ENCODE results near the gene SDHAF4. TPM values are rescaled to one million over a fixed set of nuclear protein-coding genes. Genes with fewer than 3 reads are reported as not detected.
A peak's percentile ranks its signal among the peaks of the same experiment; 100 is the strongest.
"Not testable (repeated sequence)": the region's sequence is repeated elsewhere in the genome, so short reads cannot be mapped to it uniquely, and the experiment has no call there.

The SDHAF4 gene
- total and polyA plus RNA-seq, 3 experiments from 2014 or later = 7.9 to 10.9 (median 10.1) TPM

- H3K4me3 Mint-ChIP-seq; H3K9me3 ChIP-seq (ENCODE audit: low read length); CTCF ChIA-PET; DNase-seq; H3K27ac Mint-ChIP-seq; H3K9me3 Mint-ChIP-seq; H3K36me3 ChIP-seq (ENCODE audit: insufficient read depth, low read length); H3K27ac ChIP-seq (ENCODE audit: low read depth, low read length); H3K27me3 ChIP-seq (ENCODE audit: insufficient read depth, low read length, poor library complexity, severe bottlenecking); H3K36me3 Mint-ChIP-seq; H3K4me3 ChIP-seq (ENCODE audit: low read length); H3K4me1 ChIP-seq (ENCODE audit: insufficient read depth, low read length); POLR2A ChIA-PET; H3K27me3 Mint-ChIP-seq: not testable (repeated sequence)
- H3K4me1 Mint-ChIP-seq = peaks cover 9 to 11% (median 9%) of the 10 kb centered on the region in 3 donors
These were observed 4.3 kb upstream of the SDHAF4 start for GRCh38 chr6:70562401-70562800.

GRCh38 chr6:70563530-70563929, 3.2 kb upstream of the SDHAF4 start:
- Histone ChIP-seq H3K27ac (ENCODE audit: low read depth, low read length) (no peak overlapping the region), H3K27me3 (ENCODE audit: insufficient read depth, low read length, poor library complexity, severe bottlenecking) (no peaks in the 10 kb centered on the region), H3K4me3 (ENCODE audit: low read length) (no peak overlapping the region), H3K36me3 (ENCODE audit: insufficient read depth, low read length) (no peaks in the 10 kb centered on the region), H3K4me1 (ENCODE audit: insufficient read depth, low read length) (peaks cover 4% of the 10 kb centered on the region), H3K9me3 (ENCODE audit: low read length) (no peaks in the 10 kb centered on the region)
- Mint-ChIP-seq H3K4me3 (peak overlapping the region in 1 of 7 donors; percentile 56), H3K4me1 (peaks cover 12 to 23% (median 20%) of the 10 kb centered on the region in 3 donors), H3K36me3 (peaks cover 0 to 2% (median under 1%) of the 10 kb centered on the region in 3 donors), H3K9me3 (no peaks in the 10 kb centered on the region), H3K27ac (no peak overlapping the region), H3K27me3 (peaks cover 0 to 2% of the 10 kb centered on the region in 2 donors)
- ChIA-PET CTCF (no interaction called here), POLR2A (no interaction called here)
- DNase-seq = no peak

GRCh38 chr6:70574643-70575042, 7.9 kb downstream of the SDHAF4 start:
- Histone ChIP-seq H3K36me3 (ENCODE audit: insufficient read depth, low read length) (no peaks in the 10 kb centered on the region), H3K4me1 (ENCODE audit: insufficient read depth, low read length) (no peaks in the 10 kb centered on the region), H3K27ac (ENCODE audit: low read depth, low read length) (no peak overlapping the region), H3K9me3 (ENCODE audit: low read length) (no peaks in the 10 kb centered on the region), H3K4me3 (ENCODE audit: low read length) (no peak overlapping the region), H3K27me3 (ENCODE audit: insufficient read depth, low read length, poor library complexity, severe bottlenecking) (no peaks in the 10 kb centered on the region)
- Mint-ChIP-seq H3K4me1 (peaks cover 4 to 7% (median 7%) of the 10 kb centered on the region in 3 donors), H3K36me3 (peaks cover 0 to 8% (median 8%) of the 10 kb centered on the region in 3 donors), H3K27ac (no peak overlapping the region), H3K4me3 (no peak overlapping the region), H3K27me3 (peaks cover 0 to 1% of the 10 kb centered on the region in 2 donors), H3K9me3 (no peaks in the 10 kb centered on the region)
- CTCF ChIA-PET = interaction anchor here (1.6 kb wide), 1 partner anchor 93 kb away, joined by 4 read pairs; the partner anchor contains the start of gene SMAP1
- DNase-seq = no peak
- POLR2A ChIA-PET = interaction anchor here (0.7 kb wide), 1 partner anchor 310 kb away, joined by 7 read pairs; no protein-coding TSS in a partner anchor

GRCh38 chr6:70575899-70576495, 9.3 kb downstream of the SDHAF4 start:
- Histone ChIP-seq H3K9me3 (ENCODE audit: low read length) (no peaks in the 10 kb centered on the region), H3K27me3 (ENCODE audit: insufficient read depth, low read length, poor library complexity, severe bottlenecking) (no peaks in the 10 kb centered on the region), H3K4me3 (ENCODE audit: low read length) (no peak overlapping the region), H3K36me3 (ENCODE audit: insufficient read depth, low read length) (peaks cover 6% of the 10 kb centered on the region), H3K27ac (ENCODE audit: low read depth, low read length) (no peak overlapping the region), H3K4me1 (ENCODE audit: insufficient read depth, low read length) (no peaks in the 10 kb centered on the region)
- Mint-ChIP-seq H3K27me3 (peaks cover 0 to 1% of the 10 kb centered on the region in 2 donors), H3K27ac (no peak overlapping the region), H3K36me3 (peaks cover 9 to 16% (median 12%) of the 10 kb centered on the region in 3 donors), H3K9me3 (no peaks in the 10 kb centered on the region), H3K4me1 (peaks cover 0 to 4% (median 0%) of the 10 kb centered on the region in 3 donors), H3K4me3 (no peak overlapping the region)
- ChIA-PET POLR2A (no interaction called here), CTCF (interaction anchor here (0.9 to 1.6 kb wide), 2 partner anchors 18 to 92 kb away, joined by 3 to 4 read pairs; partner anchors contain the start of gene SMAP1)
- DNase-seq = no peak

- no peak overlapping the region for H3K4me3 ChIP-seq (ENCODE audit: low read length)
- CTCF ChIA-PET = no interaction called here
- H3K4me1 ChIP-seq (ENCODE audit: insufficient read depth, low read length) = no peaks in the 10 kb centered on the region
- no peaks in the 10 kb centered on the region for H3K9me3 Mint-ChIP-seq
- no peaks in the 10 kb centered on the region for H3K4me1 Mint-ChIP-seq
- DNase-seq = no peak
- no peaks in the 10 kb centered on the region for H3K27me3 Mint-ChIP-seq
- no peaks in the 10 kb centered on the region for H3K27me3 ChIP-seq (ENCODE audit: insufficient read depth, low read length, poor library complexity, severe bottlenecking)
- H3K9me3 ChIP-seq (ENCODE audit: low read length) = no peaks in the 10 kb centered on the region
- no peak overlapping the region for H3K27ac ChIP-seq (ENCODE audit: low read depth, low read length)
- peaks cover 12 to 66% (median 22%) of the 10 kb centered on the region in 3 donors for H3K36me3 Mint-ChIP-seq
- H3K4me3 Mint-ChIP-seq = no peak overlapping the region
- peaks cover 10% of the 10 kb centered on the region for H3K36me3 ChIP-seq (ENCODE audit: insufficient read depth, low read length)
- POLR2A ChIA-PET = no interaction called here
- peak overlapping the region in 2 of 8 donors; percentile 7 to 30 for H3K27ac Mint-ChIP-seq
These were observed 19.4 kb downstream of the SDHAF4 start for GRCh38 chr6:70586114-70586513.

GRCh38 chr6:70590400-70590799, 23.7 kb downstream of the SDHAF4 start:
- Mint-ChIP-seq H3K4me1 (no peaks in the 10 kb centered on the region), H3K4me3 (no peak overlapping the region), H3K27me3 (no peaks in the 10 kb centered on the region), H3K36me3 (peaks cover 9 to 30% (median 11%) of the 10 kb centered on the region in 3 donors), H3K9me3 (peaks cover 0 to 5% (median 0%) of the 10 kb centered on the region in 5 donors), H3K27ac (peak overlapping the region in 1 of 8 donors; percentile 69)
- H3K36me3 ChIP-seq (ENCODE audit: insufficient read depth, low read length) = no peaks in the 10 kb centered on the region
- POLR2A ChIA-PET = no interaction called here
- CTCF ChIA-PET = no interaction called here
- H3K27me3 ChIP-seq (ENCODE audit: insufficient read depth, low read length, poor library complexity, severe bottlenecking) = no peaks in the 10 kb centered on the region
- DNase-seq = no peak
- no peak overlapping the region for H3K27ac ChIP-seq (ENCODE audit: low read depth, low read length)
- no peak overlapping the region for H3K4me3 ChIP-seq (ENCODE audit: low read length)
- no peaks in the 10 kb centered on the region for H3K4me1 ChIP-seq (ENCODE audit: insufficient read depth, low read length)
- H3K9me3 ChIP-seq (ENCODE audit: low read length) = no peaks in the 10 kb centered on the region

- H3K36me3 ChIP-seq (ENCODE audit: insufficient read depth, low read length) = no peaks in the 10 kb centered on the region
- H3K9me3 ChIP-seq (ENCODE audit: low read length) = no peaks in the 10 kb centered on the region
- Mint-ChIP-seq H3K4me1 (no peaks in the 10 kb centered on the region), H3K36me3 (peaks cover 2 to 19% (median 11%) of the 10 kb centered on the region in 3 donors), H3K4me3 (no peak overlapping the region), H3K27ac (no peak overlapping the region), H3K27me3 (no peaks in the 10 kb centered on the region), H3K9me3 (peaks cover 0 to 5% (median 0%) of the 10 kb centered on the region in 5 donors)
- no peaks in the 10 kb centered on the region for H3K27me3 ChIP-seq (ENCODE audit: insufficient read depth, low read length, poor library complexity, severe bottlenecking)
- H3K4me1 ChIP-seq (ENCODE audit: insufficient read depth, low read length) = no peaks in the 10 kb centered on the region
- POLR2A ChIA-PET = no interaction called here
- CTCF ChIA-PET = no interaction called here
- DNase-seq = no peak
- H3K27ac ChIP-seq (ENCODE audit: low read depth, low read length) = no peak overlapping the region
- H3K4me3 ChIP-seq (ENCODE audit: low read length) = no peak overlapping the region
These were observed 25.8 kb downstream of the SDHAF4 start for GRCh38 chr6:70592391-70593117.

- no peak for DNase-seq
- POLR2A ChIA-PET = no interaction called here
- Histone ChIP-seq H3K36me3 (ENCODE audit: insufficient read depth, low read length) (no peaks in the 10 kb centered on the region), H3K27ac (ENCODE audit: low read depth, low read length) (no peak overlapping the region), H3K4me3 (ENCODE audit: low read length) (no peak overlapping the region), H3K27me3 (ENCODE audit: insufficient read depth, low read length, poor library complexity, severe bottlenecking) (no peaks in the 10 kb centered on the region), H3K4me1 (ENCODE audit: insufficient read depth, low read length) (no peaks in the 10 kb centered on the region), H3K9me3 (ENCODE audit: low read length) (no peaks in the 10 kb centered on the region)
- Mint-ChIP-seq H3K27ac (no peak overlapping the region), H3K4me3 (no peak overlapping the region), H3K4me1 (no peaks in the 10 kb centered on the region), H3K36me3 (peaks cover 2 to 15% (median 11%) of the 10 kb centered on the region in 3 donors), H3K27me3 (no peaks in the 10 kb centered on the region), H3K9me3 (peaks cover 0 to 5% (median 0%) of the 10 kb centered on the region in 5 donors)
- CTCF ChIA-PET = interaction anchor here (1.1 kb wide), 1 partner anchor 17 kb away, joined by 3 read pairs; no protein-coding TSS in a partner anchor
These were observed 26.4 kb downstream of the SDHAF4 start for GRCh38 chr6:70593118-70593486.

All from CD8-positive, alpha-beta memory T cell (primary cell).